ENCODE results near the gene CRYBG1. TPM values are rescaled to one million over a fixed set of nuclear protein-coding genes. Genes with fewer than 3 reads are reported as not detected.

CRYBG1 gene
- total and polyA plus RNA-seq, 2 donors (not counting 3 experiments of a cell fraction or from before 2014, with no cell fraction given), result 4.1 to 30.1 TPM

- FAIRE-seq, result no peak
- intact Hi-C loops (cut with micrococcal nuclease), result no loop called here
- CTCF ChIA-PET, result interaction anchor here (1.2 to 1.8 kb wide), 3 partner anchors 18 to 136 kb away, joined by 3 to 6 read pairs (median 6); no protein-coding TSS in a partner anchor
Measured at GRCh38 chr6:106426250-106426970, 65.9 kb downstream of the CRYBG1 start.

GRCh38 chr6:106430466-106430865 lies 69.9 kb downstream of the CRYBG1 start:
- Histone ChIP-seq H3K36me3 (ENCODE audit: control insufficient read depth in 2 of 2, extremely low read depth in 1 of 2, insufficient read depth in 2 of 2, low read length in 2 of 2) (no peaks in the 10 kb centered on the region), H3K4me3 (replicated peaks in 1 of 3; ENCODE audit: insufficient read depth in 1 of 3, low read depth in 1 of 3, low read length in 3 of 3) (no peak overlapping the region), H3K4me1 (ENCODE audit: control insufficient read depth, extremely low read depth, insufficient read depth, low read length) (no peaks in the 10 kb centered on the region), H3K9me3 (replicated peaks; ENCODE audit: control insufficient read depth, insufficient read depth, low read length) (no peaks in the 10 kb centered on the region), H3K27ac (ENCODE audit: insufficient read depth, low read depth, low read length) (no peak overlapping the region), H3K9ac (replicated peaks; ENCODE audit: extremely low read depth, insufficient read depth, low read length) (no peak overlapping the region), H2AFZ (ENCODE audit: low read depth, low read length) (no peak overlapping the region), H3K4me2 (ENCODE audit: insufficient read depth, low read length) (no peak overlapping the region), H4K20me1 (replicated peaks; ENCODE audit: control insufficient read depth, extremely low read depth, insufficient read depth, low read length) (no peaks in the 10 kb centered on the region), H3K9me1 (replicated peaks; ENCODE audit: control insufficient read depth, extremely low read depth, insufficient read depth, low read length) (no peaks in the 10 kb centered on the region), H3K27me3 (ENCODE audit: control insufficient read depth in 2 of 2, insufficient read depth in 2 of 2, low read length in 2 of 2) (peaks cover 0 to 5% of the 10 kb centered on the region in 2 experiments), H3K79me2 (ENCODE audit: control insufficient read depth, insufficient read depth, low read length) (no peaks in the 10 kb centered on the region)
- intact Hi-C loops (cut with micrococcal nuclease) (no loop called here), dilution Hi-C loops (cut with MboI; ENCODE audit: extremely low pct_ligation_motif_present, low sequenced_read_pairs) (loop anchor here (25.0 kb wide), 1 partner anchor 132 kb away; no protein-coding TSS in a partner anchor)
- FAIRE-seq (no peak), DNase-seq (ENCODE audit: low read depth, low spot score) (no peak)
- ChIA-PET POLR2A (no interaction called here), CTCF (no interaction called here)
- no peak for TF ChIP-seq EZH2 (IDR thresholded peaks at IDR 0.05; ENCODE audit: borderline replicate concordance, low read depth, low read length, severe bottlenecking)
- TF ChIP-seq GATA2 (IDR thresholded peaks at IDR 0.05; ENCODE audit: insufficient read depth, insufficient read length, low read depth, low read length), result no peak
- no peak for TF ChIP-seq POLR2AphosphoS5 (IDR thresholded peaks at IDR 0.05; ENCODE audit: insufficient read depth, low read depth, low read length)
- TF ChIP-seq FOS (IDR thresholded peaks at IDR 0.05; ENCODE audit: borderline replicate concordance, insufficient read depth, low read length), result no peak
- TF ChIP-seq POLR2A (IDR thresholded peaks at IDR 0.05; ENCODE audit: low read depth, low read length), result no peak
- TF ChIP-seq, protein P1, sequence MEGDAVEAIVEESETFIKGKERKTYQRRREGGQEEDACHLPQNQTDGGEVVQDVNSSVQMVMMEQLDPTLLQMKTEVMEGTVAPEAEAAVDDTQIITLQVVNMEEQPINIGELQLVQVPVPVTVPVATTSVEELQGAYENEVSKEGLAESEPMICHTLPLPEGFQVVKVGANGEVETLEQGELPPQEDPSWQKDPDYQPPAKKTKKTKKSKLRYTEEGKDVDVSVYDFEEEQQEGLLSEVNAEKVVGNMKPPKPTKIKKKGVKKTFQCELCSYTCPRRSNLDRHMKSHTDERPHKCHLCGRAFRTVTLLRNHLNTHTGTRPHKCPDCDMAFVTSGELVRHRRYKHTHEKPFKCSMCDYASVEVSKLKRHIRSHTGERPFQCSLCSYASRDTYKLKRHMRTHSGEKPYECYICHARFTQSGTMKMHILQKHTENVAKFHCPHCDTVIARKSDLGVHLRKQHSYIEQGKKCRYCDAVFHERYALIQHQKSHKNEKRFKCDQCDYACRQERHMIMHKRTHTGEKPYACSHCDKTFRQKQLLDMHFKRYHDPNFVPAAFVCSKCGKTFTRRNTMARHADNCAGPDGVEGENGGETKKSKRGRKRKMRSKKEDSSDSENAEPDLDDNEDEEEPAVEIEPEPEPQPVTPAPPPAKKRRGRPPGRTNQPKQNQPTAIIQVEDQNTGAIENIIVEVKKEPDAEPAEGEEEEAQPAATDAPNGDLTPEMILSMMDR (IDR thresholded peaks at IDR 0.05; ENCODE audit: extremely low read depth in 1 of 2, insufficient read depth in 1 of 2, low read depth in 1 of 2, low read length in 2 of 2), result no peak
- TF ChIP-seq MAX (IDR thresholded peaks at IDR 0.05; ENCODE audit: insufficient read depth, insufficient read length), result no peak
- no peak for TF ChIP-seq JUN (IDR thresholded peaks at IDR 0.05; ENCODE audit: borderline replicate concordance, insufficient read depth, insufficient read length, low read depth)
- no peak for TF ChIP-seq MYC (IDR thresholded peaks at IDR 0.05; ENCODE audit: low read depth, low read length)
- BruUV-seq (replicated peaks), result no TSS peak

More at GRCh38 chr6:106426250-106426970, 65.9 kb downstream of the CRYBG1 start:
- POLR2A ChIA-PET, result no interaction called here
- H2AFZ ChIP-seq (ENCODE audit: low read depth, low read length), result no peak overlapping the region
- H3K27ac ChIP-seq (ENCODE audit: insufficient read depth, low read depth, low read length), result no peak overlapping the region
- no peaks in the 10 kb centered on the region for H3K9me1 ChIP-seq (replicated peaks; ENCODE audit: control insufficient read depth, extremely low read depth, insufficient read depth, low read length)
- BruUV-seq (replicated peaks), result no TSS peak
- no peak overlapping the region for H3K4me3 ChIP-seq (replicated peaks in 1 of 3; ENCODE audit: insufficient read depth in 1 of 3, low read depth in 1 of 3, low read length in 3 of 3)
- no peak overlapping the region for H3K4me2 ChIP-seq (ENCODE audit: insufficient read depth, low read length)
- H3K9me3 ChIP-seq (replicated peaks; ENCODE audit: control insufficient read depth, insufficient read depth, low read length), result no peaks in the 10 kb centered on the region
- TF ChIP-seq POLR2A (IDR thresholded peaks at IDR 0.05; ENCODE audit: low read depth, low read length), result no peak
- H3K9ac ChIP-seq (replicated peaks; ENCODE audit: extremely low read depth, insufficient read depth, low read length), result no peak overlapping the region
- H3K79me2 ChIP-seq (ENCODE audit: control insufficient read depth, insufficient read depth, low read length), result no peaks in the 10 kb centered on the region
- H3K4me1 ChIP-seq (ENCODE audit: control insufficient read depth, extremely low read depth, insufficient read depth, low read length), result no peaks in the 10 kb centered on the region
- H3K36me3 ChIP-seq (ENCODE audit: control insufficient read depth in 2 of 2, extremely low read depth in 1 of 2, insufficient read depth in 2 of 2, low read length in 2 of 2), result no peaks in the 10 kb centered on the region
- no peaks in the 10 kb centered on the region for H4K20me1 ChIP-seq (replicated peaks; ENCODE audit: control insufficient read depth, extremely low read depth, insufficient read depth, low read length)
- peaks cover 0 to 5% of the 10 kb centered on the region in 2 experiments for H3K27me3 ChIP-seq (ENCODE audit: control insufficient read depth in 2 of 2, insufficient read depth in 2 of 2, low read length in 2 of 2)
- DNase-seq (ENCODE audit: low read depth, low spot score), result no peak
- dilution Hi-C loops (cut with MboI; ENCODE audit: extremely low pct_ligation_motif_present, low sequenced_read_pairs), result loop anchor here (25.0 kb wide), 1 partner anchor 136 kb away; no protein-coding TSS in a partner anchor
